ENCODE measurements around the gene NOTCH2.

Gene NOTCH2

GRCh38 chr1:119871881-119872280 lies 197.6 kb downstream of the NOTCH2 start:
- H3K23ac ChIP-seq (ENCODE audit: low read length), result no peak overlapping the region
- H3K4me2 ChIP-seq (ENCODE audit: low read length), result no peak overlapping the region
- WGBS (ENCODE audit: extremely low coverage, insufficient coverage, low lambda C conversion rate), result no CpG with 5 or more reads among the region's 4 CpGs
- H3K27ac ChIP-seq (ENCODE audit: low read depth, low read length), result no peak overlapping the region
- H3K56ac ChIP-seq (ENCODE audit: low read length), result no peak overlapping the region
- no peak overlapping the region for H3K4me3 ChIP-seq (ENCODE audit: low read length)
- no peak overlapping the region for H3K9ac ChIP-seq (ENCODE audit: low read length)
- no peak overlapping the region for H3K4ac ChIP-seq (ENCODE audit: low read depth, low read length)
- no peak overlapping the region for H2BK5ac ChIP-seq (ENCODE audit: low read length)
- H2BK15ac ChIP-seq (replicated peaks; ENCODE audit: low read depth), result no peak overlapping the region
- H3K4me1 ChIP-seq (ENCODE audit: control insufficient read depth, low read depth, low read length), result no peaks in the 10 kb centered on the region
- no peak overlapping the region for H3K18ac ChIP-seq (ENCODE audit: low read length)
- H3K27me3 ChIP-seq (ENCODE audit: insufficient read depth, low read length, poor library complexity), result no peaks in the 10 kb centered on the region
- no peak for DNase-seq
- no peaks in the 10 kb centered on the region for H3K79me2 ChIP-seq (ENCODE audit: control insufficient read depth, insufficient read depth, low read length)
- no peak overlapping the region for H2AK5ac ChIP-seq (ENCODE audit: low read length)
- H3K36me3 ChIP-seq (ENCODE audit: control insufficient read depth, insufficient read depth, low read length), result no peaks in the 10 kb centered on the region
- no peak overlapping the region for H4K5ac ChIP-seq (ENCODE audit: low read length)
- H3K79me1 ChIP-seq (ENCODE audit: low read length), result no peaks in the 10 kb centered on the region
- H4K8ac ChIP-seq (ENCODE audit: low read depth, low read length), result no peak overlapping the region
- no peak overlapping the region for H2BK120ac ChIP-seq (ENCODE audit: low read depth, low read length)

- H3K56ac ChIP-seq (ENCODE audit: low read length), result peak overlapping the region; percentile 54
- DNase-seq, result peak; percentile 87
- H3K18ac ChIP-seq (ENCODE audit: low read length), result no peak overlapping the region
- H3K36me3 ChIP-seq (ENCODE audit: control insufficient read depth, insufficient read depth, low read length), result no peaks in the 10 kb centered on the region
- no peaks in the 10 kb centered on the region for H3K4me1 ChIP-seq (ENCODE audit: control insufficient read depth, low read depth, low read length)
- H2BK5ac ChIP-seq (ENCODE audit: low read length), result no peak overlapping the region
- H4K8ac ChIP-seq (ENCODE audit: low read depth, low read length), result no peak overlapping the region
- H3K79me1 ChIP-seq (ENCODE audit: low read length), result no peaks in the 10 kb centered on the region
- H3K9ac ChIP-seq (ENCODE audit: low read length), result no peak overlapping the region
- no peak overlapping the region for H4K5ac ChIP-seq (ENCODE audit: low read length)
- H2BK15ac ChIP-seq (replicated peaks; ENCODE audit: low read depth), result no peak overlapping the region
- H3K79me2 ChIP-seq (ENCODE audit: control insufficient read depth, insufficient read depth, low read length), result no peaks in the 10 kb centered on the region
- no peak overlapping the region for H2BK120ac ChIP-seq (ENCODE audit: low read depth, low read length)
- H3K27me3 ChIP-seq (ENCODE audit: insufficient read depth, low read length, poor library complexity), result no peaks in the 10 kb centered on the region
- no peak overlapping the region for H3K4ac ChIP-seq (ENCODE audit: low read depth, low read length)
- H3K4me3 ChIP-seq (ENCODE audit: low read length), result no peak overlapping the region
- no peak overlapping the region for H2AK5ac ChIP-seq (ENCODE audit: low read length)
- no CpG with 5 or more reads among the region's 20 CpGs for WGBS (ENCODE audit: extremely low coverage, insufficient coverage, low lambda C conversion rate)
- no peak overlapping the region for H3K4me2 ChIP-seq (ENCODE audit: low read length)
- no peak overlapping the region for H3K23ac ChIP-seq (ENCODE audit: low read length)
- H3K27ac ChIP-seq (ENCODE audit: low read depth, low read length), result no peak overlapping the region
These were observed 198.4 kb downstream of the NOTCH2 start for GRCh38 chr1:119870917-119871596.

GRCh38 chr1:119869995-119870394 lies 199.5 kb downstream of the NOTCH2 start:
- Histone ChIP-seq H3K4ac (ENCODE audit: low read depth, low read length) (no peak overlapping the region), H2BK15ac (replicated peaks; ENCODE audit: low read depth) (no peak overlapping the region), H3K4me3 (ENCODE audit: low read length) (no peak overlapping the region), H2BK120ac (ENCODE audit: low read depth, low read length) (no peak overlapping the region), H3K27ac (ENCODE audit: low read depth, low read length) (no peak overlapping the region), H3K56ac (ENCODE audit: low read length) (no peak overlapping the region), H3K79me1 (ENCODE audit: low read length) (no peaks in the 10 kb centered on the region), H2AK5ac (ENCODE audit: low read length) (no peak overlapping the region), H3K9ac (ENCODE audit: low read length) (no peak overlapping the region), H3K36me3 (ENCODE audit: control insufficient read depth, insufficient read depth, low read length) (no peaks in the 10 kb centered on the region), H3K23ac (ENCODE audit: low read length) (no peak overlapping the region), H3K79me2 (ENCODE audit: control insufficient read depth, insufficient read depth, low read length) (no peaks in the 10 kb centered on the region), H3K18ac (ENCODE audit: low read length) (no peak overlapping the region), H3K27me3 (ENCODE audit: insufficient read depth, low read length, poor library complexity) (no peaks in the 10 kb centered on the region), H4K5ac (ENCODE audit: low read length) (no peak overlapping the region), H4K8ac (ENCODE audit: low read depth, low read length) (no peak overlapping the region), H3K4me2 (ENCODE audit: low read length) (no peak overlapping the region), H2BK5ac (ENCODE audit: low read length) (no peak overlapping the region), H3K4me1 (ENCODE audit: control insufficient read depth, low read depth, low read length) (no peaks in the 10 kb centered on the region)
- WGBS (ENCODE audit: extremely low coverage, insufficient coverage, low lambda C conversion rate), result no CpG with 5 or more reads among the region's 1 CpG
- DNase-seq, result peak; percentile 34

- H2BK5ac ChIP-seq (ENCODE audit: low read length), result no peak overlapping the region
- DNase-seq, result no peak
- no peak overlapping the region for H2AK5ac ChIP-seq (ENCODE audit: low read length)
- H3K4me1 ChIP-seq (ENCODE audit: control insufficient read depth, low read depth, low read length), result no peaks in the 10 kb centered on the region
- H3K36me3 ChIP-seq (ENCODE audit: control insufficient read depth, insufficient read depth, low read length), result no peaks in the 10 kb centered on the region
- no peak overlapping the region for H2BK120ac ChIP-seq (ENCODE audit: low read depth, low read length)
- H3K27me3 ChIP-seq (ENCODE audit: insufficient read depth, low read length, poor library complexity), result no peaks in the 10 kb centered on the region
- no peak overlapping the region for H3K27ac ChIP-seq (ENCODE audit: low read depth, low read length)
- no peaks in the 10 kb centered on the region for H3K79me2 ChIP-seq (ENCODE audit: control insufficient read depth, insufficient read depth, low read length)
- no peaks in the 10 kb centered on the region for H3K79me1 ChIP-seq (ENCODE audit: low read length)
- H3K23ac ChIP-seq (ENCODE audit: low read length), result no peak overlapping the region
- no peak overlapping the region for H3K9ac ChIP-seq (ENCODE audit: low read length)
- no peak overlapping the region for H3K4ac ChIP-seq (ENCODE audit: low read depth, low read length)
- no peak overlapping the region for H4K8ac ChIP-seq (ENCODE audit: low read depth, low read length)
- H3K56ac ChIP-seq (ENCODE audit: low read length), result no peak overlapping the region
- no peak overlapping the region for H3K4me2 ChIP-seq (ENCODE audit: low read length)
- no peak overlapping the region for H2BK15ac ChIP-seq (replicated peaks; ENCODE audit: low read depth)
- no peak overlapping the region for H3K18ac ChIP-seq (ENCODE audit: low read length)
- no CpG with 5 or more reads among the region's 2 CpGs for WGBS (ENCODE audit: extremely low coverage, insufficient coverage, low lambda C conversion rate)
- no peak overlapping the region for H3K4me3 ChIP-seq (ENCODE audit: low read length)
- H4K5ac ChIP-seq (ENCODE audit: low read length), result no peak overlapping the region
These were observed 201.3 kb downstream of the NOTCH2 start for GRCh38 chr1:119868176-119868575.

GRCh38 chr1:119866451-119866850 lies 203.0 kb downstream of the NOTCH2 start:
- H3K36me3 ChIP-seq (ENCODE audit: control insufficient read depth, insufficient read depth, low read length), result no peaks in the 10 kb centered on the region
- H3K4me1 ChIP-seq (ENCODE audit: control insufficient read depth, low read depth, low read length), result no peaks in the 10 kb centered on the region
- no peak overlapping the region for H3K23ac ChIP-seq (ENCODE audit: low read length)
- H2BK120ac ChIP-seq (ENCODE audit: low read depth, low read length), result no peak overlapping the region
- H4K5ac ChIP-seq (ENCODE audit: low read length), result no peak overlapping the region
- no peak overlapping the region for H3K18ac ChIP-seq (ENCODE audit: low read length)
- no peak overlapping the region for H2AK5ac ChIP-seq (ENCODE audit: low read length)
- no peak overlapping the region for H4K8ac ChIP-seq (ENCODE audit: low read depth, low read length)
- no peak overlapping the region for H3K9ac ChIP-seq (ENCODE audit: low read length)
- H2BK15ac ChIP-seq (replicated peaks; ENCODE audit: low read depth), result no peak overlapping the region
- H3K4me2 ChIP-seq (ENCODE audit: low read length), result no peak overlapping the region
- H3K79me2 ChIP-seq (ENCODE audit: control insufficient read depth, insufficient read depth, low read length), result no peaks in the 10 kb centered on the region
- H3K79me1 ChIP-seq (ENCODE audit: low read length), result no peaks in the 10 kb centered on the region
- H3K56ac ChIP-seq (ENCODE audit: low read length), result no peak overlapping the region
- H3K27me3 ChIP-seq (ENCODE audit: insufficient read depth, low read length, poor library complexity), result no peaks in the 10 kb centered on the region
- H2BK5ac ChIP-seq (ENCODE audit: low read length), result no peak overlapping the region
- no peak overlapping the region for H3K4ac ChIP-seq (ENCODE audit: low read depth, low read length)
- no peak overlapping the region for H3K27ac ChIP-seq (ENCODE audit: low read depth, low read length)
- WGBS (ENCODE audit: extremely low coverage, insufficient coverage, low lambda C conversion rate), result no CpG with 5 or more reads among the region's 3 CpGs
- H3K4me3 ChIP-seq (ENCODE audit: low read length), result no peak overlapping the region
- DNase-seq, result no peak

- H3K79me1 ChIP-seq (ENCODE audit: low read length), result no peaks in the 10 kb centered on the region
- no peaks in the 10 kb centered on the region for H3K4me1 ChIP-seq (ENCODE audit: control insufficient read depth, low read depth, low read length)
- H2AK5ac ChIP-seq (ENCODE audit: low read length), result no peak overlapping the region
- no peaks in the 10 kb centered on the region for H3K79me2 ChIP-seq (ENCODE audit: control insufficient read depth, insufficient read depth, low read length)
- H3K4me3 ChIP-seq (ENCODE audit: low read length), result no peak overlapping the region
- no peak overlapping the region for H4K8ac ChIP-seq (ENCODE audit: low read depth, low read length)
- no peak overlapping the region for H3K4me2 ChIP-seq (ENCODE audit: low read length)
- no peak overlapping the region for H2BK15ac ChIP-seq (replicated peaks; ENCODE audit: low read depth)
- no peak overlapping the region for H2BK5ac ChIP-seq (ENCODE audit: low read length)
- no CpG with 5 or more reads among the region's 4 CpGs for WGBS (ENCODE audit: extremely low coverage, insufficient coverage, low lambda C conversion rate)
- DNase-seq, result no peak
- H3K23ac ChIP-seq (ENCODE audit: low read length), result no peak overlapping the region
- no peak overlapping the region for H3K4ac ChIP-seq (ENCODE audit: low read depth, low read length)
- H3K36me3 ChIP-seq (ENCODE audit: control insufficient read depth, insufficient read depth, low read length), result no peaks in the 10 kb centered on the region
- H3K18ac ChIP-seq (ENCODE audit: low read length), result no peak overlapping the region
- H3K27me3 ChIP-seq (ENCODE audit: insufficient read depth, low read length, poor library complexity), result no peaks in the 10 kb centered on the region
- no peak overlapping the region for H3K56ac ChIP-seq (ENCODE audit: low read length)
- no peak overlapping the region for H2BK120ac ChIP-seq (ENCODE audit: low read depth, low read length)
- no peak overlapping the region for H3K27ac ChIP-seq (ENCODE audit: low read depth, low read length)
- no peak overlapping the region for H4K5ac ChIP-seq (ENCODE audit: low read length)
- no peak overlapping the region for H3K9ac ChIP-seq (ENCODE audit: low read length)
These were observed 203.8 kb downstream of the NOTCH2 start for GRCh38 chr1:119865627-119866026.
